Upper lobe of left lung (tissue), 4 donors: ENCODE measurements around the gene IL1RAPL1.

Source experiments
- POLR2A ChIP-seq, 4 donors: fragments of 450-650 bp; IDR thresholded peaks; one replicate each; pipeline ENCODE4 v1.5.1; 2016 to 2017; ENCODE audit warnings: antibody characterized with exemption in 4 of 4, mild to moderate bottlenecking in 2 of 4
- TF ChIP-seq, protein P1 (sequence below), 6 experiments: fragments of 450-650 bp in 4 of 6; fragments of 200-600 bp in 2 of 6; sonication (generic) in 2 of 6; IDR thresholded peaks; one replicate each; pipeline ENCODE4 v1.5.1; 2016 to 2019; ENCODE audit warnings: antibody characterized with exemption in 6 of 6

DNA sequence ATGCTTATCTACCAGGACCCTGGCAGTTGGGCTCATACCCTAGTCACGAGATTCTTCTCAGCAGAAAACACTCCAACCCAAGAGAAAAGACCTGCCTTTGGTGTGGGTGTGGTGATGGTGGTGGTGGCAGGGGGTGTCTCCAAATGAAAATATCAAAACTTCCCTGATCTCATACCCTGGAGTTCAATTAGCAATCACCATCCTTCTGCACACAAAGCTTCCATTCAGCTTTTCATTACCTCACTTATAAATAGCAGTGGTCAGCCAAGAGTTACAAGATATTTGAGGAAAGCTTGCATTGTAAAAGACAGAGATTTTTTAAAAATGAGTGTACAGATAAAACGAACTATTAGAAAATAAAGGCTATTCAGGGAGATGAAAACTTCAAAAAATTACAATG lies 1047.3 kb downstream of the IL1RAPL1 start:
- TF ChIP-seq POLR2A (IDR thresholded peaks at IDR 0.05) = no peak
- TF ChIP-seq, protein P1, sequence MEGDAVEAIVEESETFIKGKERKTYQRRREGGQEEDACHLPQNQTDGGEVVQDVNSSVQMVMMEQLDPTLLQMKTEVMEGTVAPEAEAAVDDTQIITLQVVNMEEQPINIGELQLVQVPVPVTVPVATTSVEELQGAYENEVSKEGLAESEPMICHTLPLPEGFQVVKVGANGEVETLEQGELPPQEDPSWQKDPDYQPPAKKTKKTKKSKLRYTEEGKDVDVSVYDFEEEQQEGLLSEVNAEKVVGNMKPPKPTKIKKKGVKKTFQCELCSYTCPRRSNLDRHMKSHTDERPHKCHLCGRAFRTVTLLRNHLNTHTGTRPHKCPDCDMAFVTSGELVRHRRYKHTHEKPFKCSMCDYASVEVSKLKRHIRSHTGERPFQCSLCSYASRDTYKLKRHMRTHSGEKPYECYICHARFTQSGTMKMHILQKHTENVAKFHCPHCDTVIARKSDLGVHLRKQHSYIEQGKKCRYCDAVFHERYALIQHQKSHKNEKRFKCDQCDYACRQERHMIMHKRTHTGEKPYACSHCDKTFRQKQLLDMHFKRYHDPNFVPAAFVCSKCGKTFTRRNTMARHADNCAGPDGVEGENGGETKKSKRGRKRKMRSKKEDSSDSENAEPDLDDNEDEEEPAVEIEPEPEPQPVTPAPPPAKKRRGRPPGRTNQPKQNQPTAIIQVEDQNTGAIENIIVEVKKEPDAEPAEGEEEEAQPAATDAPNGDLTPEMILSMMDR (IDR thresholded peaks at IDR 0.05) = no peak
